ENCODE measurements around the gene SDHAF2. TPM values are rescaled to one million over a fixed set of nuclear protein-coding genes. Genes with fewer than 3 reads are reported as not detected.
"Not testable (repeated sequence)": the region's sequence is repeated elsewhere in the genome, so short reads cannot be mapped to it uniquely, and the experiment has no call there.

The SDHAF2 gene
- 10 to 100 TPM; 51.6 to 54.3 TPM for total RNA-seq

DNA sequence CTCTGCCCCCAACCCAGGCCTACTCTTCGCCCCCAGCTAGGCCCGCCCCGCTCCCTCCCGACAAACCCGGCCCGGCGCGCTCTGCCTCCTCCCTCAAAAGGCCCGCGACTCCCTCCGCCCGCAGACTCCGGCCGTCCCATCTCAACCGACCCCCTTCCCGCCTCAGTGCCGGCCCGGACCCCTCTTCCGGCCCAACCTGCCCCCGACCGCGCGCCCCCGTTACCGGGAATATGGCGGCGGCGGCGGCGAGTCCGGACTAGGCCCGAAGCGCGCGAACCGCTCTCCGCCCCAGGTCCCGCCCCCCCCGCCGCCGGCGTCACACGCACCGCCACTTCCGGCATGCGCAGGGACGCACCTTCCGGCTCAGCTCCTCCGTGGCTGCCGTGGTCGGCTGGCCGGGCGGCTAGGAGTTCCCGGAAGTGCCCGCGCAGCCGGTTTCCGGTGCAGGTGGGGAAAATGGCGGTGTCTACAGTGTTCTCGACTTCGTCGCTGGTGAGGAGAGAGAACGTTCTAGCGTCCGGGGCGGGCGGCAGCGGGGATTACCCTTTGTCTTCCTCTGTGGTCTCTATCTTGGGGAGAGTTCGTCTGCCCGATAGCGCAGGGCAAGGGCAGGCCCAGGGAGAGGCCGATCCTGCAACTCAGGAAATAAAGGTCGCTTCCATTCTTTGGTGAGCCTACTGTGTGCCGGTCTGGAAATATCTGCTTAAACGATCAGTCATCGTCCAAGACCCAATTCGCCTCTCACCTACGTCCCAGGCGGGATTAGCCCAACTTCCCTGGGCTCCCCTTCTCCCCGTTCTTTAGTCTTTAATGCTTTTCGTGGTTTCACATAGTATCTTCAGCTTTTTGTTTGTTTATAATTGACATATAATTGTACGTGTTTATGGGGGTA is at the start of gene SDHAF2, which contains the start of gene CPSF7:
SDHAF2 (plus strand) TSS at position 434 of the 892 bp plus-strand sequence; CDS start at position 457, 23 bp downstream.
CPSF7 (minus strand) TSS at position 285 of the 892 bp plus-strand sequence. CDS start 740 bp downstream, outside the sequence.
- H3K27me3 Mint-ChIP-seq (ENCODE audit: low read depth) = no peaks in the 10 kb centered on the region
- H3K36me3 Mint-ChIP-seq (ENCODE audit: low read depth) = peaks cover 55% of the 10 kb centered on the region
- DNase-seq = peak; percentile 98

GRCh38 chr11:61380884-61381283 is 49.0 kb upstream of the SDHAF2 start:
- ATAC-seq = no peak
- H3K4me3 Mint-ChIP-seq = no peak overlapping the region
- no peak overlapping the region for H3K27ac Mint-ChIP-seq
- POLR2A ChIA-PET = interaction anchor here (0.6 to 1.3 kb wide), 2 partner anchors 17 to 1407 kb away, joined by 3 read pairs; no protein-coding TSS in a partner anchor
- H3K36me3 Mint-ChIP-seq (ENCODE audit: low read depth) = peaks cover 10% of the 10 kb centered on the region
- DNase-seq = no peak
- H3K4me1 Mint-ChIP-seq (ENCODE audit: low read depth) = peaks cover 7% of the 10 kb centered on the region
- CTCF ChIA-PET = interaction anchor here (7.8 kb wide), 1 partner anchor 43 kb away, joined by 390 read pairs; the partner anchor contains the start of genes DDB1 and TKFC
- H3K9me3 Mint-ChIP-seq (ENCODE audit: insufficient read depth) = no peaks in the 10 kb centered on the region
- H3K27me3 Mint-ChIP-seq (ENCODE audit: low read depth) = no peaks in the 10 kb centered on the region

More for the DNA sequence above, at the start of gene SDHAF2, which contains the start of gene CPSF7:
- ChIA-PET POLR2A (interaction anchor here (0.6 to 3.6 kb wide), 20 partner anchors 9 to 538 kb away, joined by 3 to 27 read pairs (median 4); partner anchors contain the start of genes CYB561A3, DDB1, FTH1 and TKFC), CTCF (interaction anchor here (0.7 to 2.6 kb wide), 10 partner anchors 10 to 208 kb away, joined by 3 to 16 read pairs (median 3); partner anchors contain the start of genes DDB1, TKFC and TMEM216)
- peak; percentile 93 for ATAC-seq
- H3K9me3 Mint-ChIP-seq (ENCODE audit: insufficient read depth) = no peaks in the 10 kb centered on the region
- peak within 1 kb of the TSS; percentile 100 for H3K27ac Mint-ChIP-seq
- H3K4me1 Mint-ChIP-seq (ENCODE audit: low read depth) = peaks cover 56% of the 10 kb centered on the region
- H3K4me3 Mint-ChIP-seq = peak within 1 kb of the TSS; percentile 99

- H3K4me3 Mint-ChIP-seq; H3K4me1 Mint-ChIP-seq (ENCODE audit: low read depth); ATAC-seq; H3K36me3 Mint-ChIP-seq (ENCODE audit: low read depth); H3K27ac Mint-ChIP-seq; DNase-seq; H3K27me3 Mint-ChIP-seq (ENCODE audit: low read depth); H3K9me3 Mint-ChIP-seq (ENCODE audit: insufficient read depth): not testable (repeated sequence)
- ChIA-PET CTCF (interaction anchor here (2.5 to 7.8 kb wide), 6 partner anchors 11 to 130 kb away, joined by 20 to 390 read pairs (median 42); partner anchors contain the start of genes CYB561A3, DDB1, TKFC and TMEM138), POLR2A (interaction anchor here (2.3 kb wide), 1 partner anchor 50 kb away, joined by 6 read pairs; no protein-coding TSS in a partner anchor)
Measured at GRCh38 chr11:61383859-61384258, 46.1 kb upstream of the SDHAF2 start.

- ChIA-PET CTCF (interaction anchor here (1.0 to 7.8 kb wide), 26 partner anchors 9 to 483 kb away, joined by 3 to 390 read pairs (median 8); partner anchors contain the start of genes CYB561A3, DDB1, TKFC and TMEM138), POLR2A (interaction anchor here (2.0 to 2.4 kb wide), 3 partner anchors 23 to 51 kb away, joined by 6 to 11 read pairs (median 9); partner anchors contain the start of genes CYB561A3 and TMEM138)
- no peak overlapping the region for H3K27ac Mint-ChIP-seq
- no peak overlapping the region for H3K4me3 Mint-ChIP-seq
- peaks cover 7% of the 10 kb centered on the region for H3K4me1 Mint-ChIP-seq (ENCODE audit: low read depth)
- DNase-seq = no peak
- no peaks in the 10 kb centered on the region for H3K36me3 Mint-ChIP-seq (ENCODE audit: low read depth)
- peaks cover 3% of the 10 kb centered on the region for H3K27me3 Mint-ChIP-seq (ENCODE audit: low read depth)
- no peaks in the 10 kb centered on the region for H3K9me3 Mint-ChIP-seq (ENCODE audit: insufficient read depth)
- no peak for ATAC-seq
Measured at GRCh38 chr11:61384271-61385242, 45.4 kb upstream of the SDHAF2 start.

- no peak for ATAC-seq
- Mint-ChIP-seq H3K27me3 (ENCODE audit: low read depth) (peaks cover 3% of the 10 kb centered on the region), H3K4me1 (ENCODE audit: low read depth) (peaks cover 33% of the 10 kb centered on the region), H3K27ac (no peak overlapping the region), H3K36me3 (ENCODE audit: low read depth) (peaks cover 13% of the 10 kb centered on the region), H3K4me3 (no peak overlapping the region), H3K9me3 (ENCODE audit: insufficient read depth) (no peaks in the 10 kb centered on the region)
- no peak for DNase-seq
- CTCF ChIA-PET = interaction anchor here (1.5 to 7.6 kb wide), 2 partner anchors 46 to 54 kb away, joined by 3 to 93 read pairs; no protein-coding TSS in a partner anchor
- POLR2A ChIA-PET = interaction anchor here (0.8 to 1.4 kb wide), 3 partner anchors 28 to 56 kb away, joined by 3 to 8 read pairs (median 3); partner anchors contain the start of genes CPSF7, CYB561A3, SDHAF2 and TMEM138
Measured at GRCh38 chr11:61390161-61390560, 39.8 kb upstream of the SDHAF2 start.

DNA sequence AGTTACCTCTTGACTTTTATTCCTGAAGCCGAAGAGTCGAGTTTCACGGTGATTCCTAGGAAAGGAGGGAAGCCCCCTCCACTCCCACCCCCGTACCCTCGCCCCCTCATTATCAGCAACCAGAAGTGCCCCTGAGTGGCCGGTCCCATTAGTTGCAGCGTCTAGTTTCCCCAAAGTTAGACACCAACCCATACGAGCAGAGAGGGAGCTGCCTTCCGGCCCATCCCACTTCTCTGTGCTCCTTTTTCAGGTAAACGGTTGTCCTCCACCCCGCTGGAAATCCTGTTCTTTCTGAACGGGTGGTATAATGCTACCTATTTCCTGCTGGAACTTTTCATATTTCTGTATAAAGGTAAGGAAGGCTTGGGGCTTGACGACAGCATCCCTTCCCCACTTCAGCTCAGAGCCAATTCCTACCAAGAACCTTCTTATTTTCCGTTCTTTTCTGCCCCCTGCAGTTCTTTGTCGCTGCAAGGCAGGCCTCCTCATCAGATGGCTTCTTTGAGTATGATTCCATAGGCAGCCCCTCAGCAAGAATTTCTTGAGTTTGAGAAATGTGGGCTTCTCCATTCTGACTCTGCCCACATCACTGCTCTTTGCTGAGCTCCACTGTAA is 36.8 kb upstream of the SDHAF2 start:
- peak; percentile 29 for DNase-seq
- H3K4me3 Mint-ChIP-seq = peak overlapping the region; percentile 80
- peak; percentile 35 for ATAC-seq
- ChIA-PET CTCF (interaction anchor here (1.0 to 7.6 kb wide), 20 partner anchors 8 to 139 kb away, joined by 3 to 93 read pairs (median 6); partner anchors contain the start of genes CPSF7, CYB561A3, DDB1 and SDHAF2), POLR2A (interaction anchor here (0.6 to 3.0 kb wide), 8 partner anchors 8 to 94 kb away, joined by 3 to 22 read pairs (median 14); partner anchors contain the start of genes CPSF7, CYB561A3, SDHAF2 and TMEM138)
- peak overlapping the region; percentile 94 for H3K27ac Mint-ChIP-seq
- peaks cover 27% of the 10 kb centered on the region for H3K36me3 Mint-ChIP-seq (ENCODE audit: low read depth)
- H3K4me1 Mint-ChIP-seq (ENCODE audit: low read depth) = peaks cover 27% of the 10 kb centered on the region
- peaks cover 3% of the 10 kb centered on the region for H3K27me3 Mint-ChIP-seq (ENCODE audit: low read depth)
- no peaks in the 10 kb centered on the region for H3K9me3 Mint-ChIP-seq (ENCODE audit: insufficient read depth)

- POLR2A ChIA-PET = interaction anchor here (0.8 to 3.3 kb wide), 5 partner anchors 8 to 67 kb away, joined by 3 to 22 read pairs (median 3); partner anchors contain the start of genes CPSF7, SDHAF2 and TMEM216
Measured at GRCh38 chr11:61401173-61401572, 28.8 kb upstream of the SDHAF2 start.

DNA sequence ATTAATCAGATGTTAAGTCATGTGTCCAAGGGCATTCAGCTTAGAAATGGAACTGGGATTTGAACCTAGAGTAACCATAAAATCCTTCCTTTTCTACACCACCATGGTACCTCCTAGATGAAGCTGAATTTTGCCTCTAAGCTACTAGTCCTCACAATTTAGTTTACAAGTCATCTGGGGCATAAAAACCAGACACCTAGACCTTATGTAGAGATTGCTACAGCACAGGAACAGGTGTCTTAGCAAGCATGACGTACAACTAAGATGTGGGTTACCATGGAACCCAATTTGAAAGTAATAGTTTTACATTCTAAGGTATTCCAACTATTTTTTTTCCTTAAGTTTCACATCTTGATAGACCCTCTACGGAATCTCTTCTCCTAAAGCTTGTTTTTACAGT is 28.4 kb upstream of the SDHAF2 start:
- H3K27ac Mint-ChIP-seq = no peak overlapping the region
- H3K4me1 Mint-ChIP-seq (ENCODE audit: low read depth) = no peaks in the 10 kb centered on the region
- ATAC-seq = no peak
- POLR2A ChIA-PET = interaction anchor here (0.8 to 3.3 kb wide), 5 partner anchors 9 to 68 kb away, joined by 3 to 22 read pairs (median 3); partner anchors contain the start of genes CPSF7, SDHAF2 and TMEM216
- H3K9me3 Mint-ChIP-seq (ENCODE audit: insufficient read depth) = no peaks in the 10 kb centered on the region
- H3K4me3 Mint-ChIP-seq = no peak overlapping the region
- H3K27me3 Mint-ChIP-seq (ENCODE audit: low read depth) = no peaks in the 10 kb centered on the region
- no peak for DNase-seq
- CTCF ChIA-PET = interaction anchor here (1.0 to 6.2 kb wide), 6 partner anchors 9 to 115 kb away, joined by 3 to 32 read pairs (median 12); partner anchors contain the start of gene TMEM216
- peaks cover 53% of the 10 kb centered on the region for H3K36me3 Mint-ChIP-seq (ENCODE audit: low read depth)

More at GRCh38 chr11:61401173-61401572, 28.8 kb upstream of the SDHAF2 start:
- DNase-seq (no peak), ATAC-seq (no peak)
- CTCF ChIA-PET = interaction anchor here (1.1 to 6.2 kb wide), 5 partner anchors 8 to 116 kb away, joined by 3 to 32 read pairs (median 15); partner anchors contain the start of gene TMEM216
- no peak overlapping the region for H3K4me3 Mint-ChIP-seq
- no peak overlapping the region for H3K27ac Mint-ChIP-seq
- H3K36me3 Mint-ChIP-seq (ENCODE audit: low read depth) = peaks cover 53% of the 10 kb centered on the region
- H3K4me1 Mint-ChIP-seq (ENCODE audit: low read depth) = no peaks in the 10 kb centered on the region
- no peaks in the 10 kb centered on the region for H3K27me3 Mint-ChIP-seq (ENCODE audit: low read depth)
- no peaks in the 10 kb centered on the region for H3K9me3 Mint-ChIP-seq (ENCODE audit: insufficient read depth)

- Mint-ChIP-seq H3K4me1 (ENCODE audit: low read depth) (no peaks in the 10 kb centered on the region), H3K27ac (no peak overlapping the region), H3K4me3 (no peak overlapping the region), H3K36me3 (ENCODE audit: low read depth) (peaks cover 59% of the 10 kb centered on the region), H3K9me3 (ENCODE audit: insufficient read depth) (no peaks in the 10 kb centered on the region), H3K27me3 (ENCODE audit: low read depth) (no peaks in the 10 kb centered on the region)
- DNase-seq = no peak
- ChIA-PET CTCF (interaction anchor here (1.0 to 6.2 kb wide), 3 partner anchors 11 to 67 kb away, joined by 5 to 32 read pairs (median 21); partner anchors contain the start of gene TMEM216), POLR2A (no interaction called here)
- no peak for ATAC-seq
Measured at GRCh38 chr11:61403658-61404057, 26.3 kb upstream of the SDHAF2 start.

GRCh38 chr11:61404103-61404502 is 25.8 kb upstream of the SDHAF2 start:
- H3K27me3 Mint-ChIP-seq (ENCODE audit: low read depth) = no peaks in the 10 kb centered on the region
- DNase-seq (no peak), ATAC-seq (no peak)
- no peak overlapping the region for H3K4me3 Mint-ChIP-seq
- H3K9me3 Mint-ChIP-seq (ENCODE audit: insufficient read depth) = no peaks in the 10 kb centered on the region
- peaks cover 60% of the 10 kb centered on the region for H3K36me3 Mint-ChIP-seq (ENCODE audit: low read depth)
- ChIA-PET CTCF (interaction anchor here (1.0 to 6.2 kb wide), 3 partner anchors 11 to 68 kb away, joined by 5 to 32 read pairs (median 21); partner anchors contain the start of gene TMEM216), POLR2A (no interaction called here)
- H3K27ac Mint-ChIP-seq = no peak overlapping the region
- H3K4me1 Mint-ChIP-seq (ENCODE audit: low read depth) = no peaks in the 10 kb centered on the region
